HepG2 (cell line): ENCODE results near the gene CCDC88B. TPM values are rescaled to one million over a fixed set of nuclear protein-coding genes. Genes with fewer than 3 reads are reported as not detected.
A peak's percentile ranks its signal among the peaks of the same experiment; 100 is the strongest.

Experiments used
- EP300 ChIP-seq, 3 experiments: sonication (generic) in 1 of 3; formaldehyde crosslinking in 1 of 3; IDR thresholded peaks; 2 replicates each; pipeline versions ENCODE4 v1.5.1 to v1.6.1; 2011 to 2020; ENCODE audit warnings: low read depth in 2 of 3, low read length in 2 of 3, borderline replicate concordance in 1 of 3, improper control_type of control experiment in 1 of 3, mild to moderate bottlenecking in 1 of 3, missing genetic modification reagents in 1 of 3, moderate library complexity in 1 of 3
- GLI4 ChIP-seq: sonication (generic); formaldehyde crosslinking; IDR thresholded peaks from 2 replicates; pipeline ENCODE4 v1.5.1; 2020; ENCODE audit warnings: missing genetic modification reagents, mild to moderate bottlenecking, moderate library complexity, borderline replicate concordance
- HNF4A ChIP-seq: sonication (generic); formaldehyde crosslinking; IDR thresholded peaks from 2 replicates; pipeline ENCODE4 v1.4.0; 2020; ENCODE audit warnings: missing genetic modification reagents
- KMT2A ChIP-seq: sonication (generic); formaldehyde crosslinking; IDR thresholded peaks from 2 replicates; pipeline ENCODE4 v1.4.0; 2020; ENCODE audit warnings: missing genetic modification reagents
- MXD4 ChIP-seq: IDR thresholded peaks from 2 replicates; pipeline ENCODE4 v1.6.1; 2016; ENCODE audit warnings: mild to moderate bottlenecking, missing biosample characterization, missing genetic modification reagents
- NFYC ChIP-seq: IDR thresholded peaks from 2 replicates; pipeline ENCODE4 v1.6.1; 2016; ENCODE audit warnings: missing genetic modification reagents, missing compliant biosample characterization
- SRF ChIP-seq: IDR thresholded peaks from 2 replicates; pipeline ENCODE4 v1.6.1; 2011; ENCODE audit warnings: mild to moderate bottlenecking, low read depth, low read length, moderate library complexity
- ZC3H13 ChIP-seq: sonication (generic); formaldehyde crosslinking; IDR thresholded peaks from 2 replicates; pipeline ENCODE4 v1.8.1; 2023; ENCODE audit warnings: mild to moderate bottlenecking, missing genetic modification reagents, moderate library complexity
- ZIK1 ChIP-seq: sonication (generic); formaldehyde crosslinking; IDR thresholded peaks from 2 replicates; pipeline ENCODE4 v1.5.0; 2020; ENCODE audit warnings: mild to moderate bottlenecking, low read depth, missing genetic modification reagents, borderline replicate concordance
- ZNF235 ChIP-seq: sonication (generic); formaldehyde crosslinking; IDR thresholded peaks from 2 replicates; pipeline ENCODE4 v1.8.1; 2023; ENCODE audit warnings: mild to moderate bottlenecking, missing genetic modification reagents, borderline replicate concordance
- ZNF382 ChIP-seq: sonication (generic); formaldehyde crosslinking; IDR thresholded peaks from 2 replicates; pipeline ENCODE4 v1.5.0; 2020; ENCODE audit warnings: missing genetic modification reagents, mild to moderate bottlenecking, borderline replicate concordance
- ZNF451 ChIP-seq: sonication (generic); formaldehyde crosslinking; IDR thresholded peaks from 2 replicates; pipeline ENCODE4 v1.5.0; 2020; ENCODE audit warnings: mild to moderate bottlenecking, missing genetic modification reagents
- ZNF761 ChIP-seq: sonication (generic); formaldehyde crosslinking; conservative IDR thresholded peaks from 2 replicates; pipeline ENCODE4 v1.4.0; 2020; ENCODE audit warnings: mild to moderate bottlenecking, missing genetic modification reagents
- ZSCAN12 ChIP-seq: sonication (generic); formaldehyde crosslinking; IDR thresholded peaks from 2 replicates; pipeline ENCODE4 v1.9.0; 2021; ENCODE audit warnings: mild to moderate bottlenecking, missing genetic modification reagents
- polyA plus RNA-seq, 8 experiments: library from polyadenylated mRNA; depleted of rRNA in 3 of 8; stranded (reverse) in 7 of 8; unstranded in 1 of 8; fragments of >200 nt; fragmentation: Illumina TruSeq in 4 of 8; extraction: Trizol in 4 of 8; gene quantifications; 2 replicates each; pipeline versions ENCODE4 v1.2.1 to v1.2.3, GENCODE V29; 2011 to 2016; ENCODE audit warnings: low read depth in 4 of 8, missing spikeins in 1 of 8, mixed read lengths in 1 of 8; ENCODE audit not compliant: insufficient read depth in 1 of 8
- total RNA-seq, 5 experiments: library from RNA; depleted of rRNA; stranded (reverse); fragments of >200 nt; fragmentation: Illumina TruSeq; extraction: Trizol; gene quantifications; 2 replicates each; pipeline ENCODE4 v1.2.3, GENCODE V29; 2016; ENCODE audit warnings: low read depth in 1 of 5
- TF ChIP-seq, protein P1 (sequence below): IDR thresholded peaks from 2 replicates; pipeline ENCODE4 v1.6.1; 2012; ENCODE audit warnings: low read length, improper control_type of control experiment
- TF ChIP-seq, protein P2 (sequence below): sonication (generic); formaldehyde crosslinking; IDR thresholded peaks from 2 replicates; pipeline ENCODE4 v1.5.1; 2020; ENCODE audit warnings: mild to moderate bottlenecking, missing genetic modification reagents, borderline replicate concordance
- TF ChIP-seq, protein P3 (sequence below): sonication (generic); formaldehyde crosslinking; IDR thresholded peaks from 2 replicates; pipeline ENCODE4 v1.4.0; 2020; ENCODE audit warnings: missing genetic modification reagents
- TF ChIP-seq, protein P4 (sequence below): sonication (generic); formaldehyde crosslinking; IDR thresholded peaks from 2 replicates; pipeline ENCODE4 v1.4.0; 2020; ENCODE audit warnings: missing genetic modification reagents

CCDC88B gene
- total and polyA plus RNA-seq, 2 of the 13 experiments (the other 11 are each of a cell fraction or from before 2014, with no cell fraction given), result 3.6 to 4.8 TPM

DNA sequence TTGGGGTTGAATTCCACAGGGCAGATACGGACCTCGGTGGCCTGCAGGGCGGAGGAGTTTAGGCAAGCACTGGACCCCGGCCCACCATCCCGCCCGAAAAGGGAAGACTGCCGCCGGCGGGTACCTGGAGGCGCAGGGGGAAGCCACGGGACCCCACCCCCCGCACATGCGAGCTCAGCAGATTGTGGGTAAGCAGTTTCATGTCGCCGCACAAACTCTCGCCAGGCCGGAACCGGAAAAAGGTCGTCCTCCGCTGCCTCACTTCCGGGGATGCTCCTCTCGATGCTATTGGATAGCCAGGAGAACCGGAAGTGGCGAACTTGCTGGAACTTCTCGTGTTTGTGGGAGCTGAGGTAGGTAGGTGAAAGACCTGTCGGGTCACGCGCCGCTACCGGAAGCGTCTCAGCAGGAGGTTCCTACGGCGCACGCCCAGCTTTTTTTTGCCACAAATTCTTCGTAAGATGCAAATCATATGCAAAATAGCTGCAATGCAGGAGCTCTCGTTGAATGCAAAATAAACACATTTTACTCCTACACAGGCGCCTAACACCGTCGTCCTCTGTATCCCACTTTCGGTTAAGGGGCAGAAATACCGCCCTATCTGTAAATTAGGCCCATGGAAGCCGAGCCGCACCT, 22.6 kb upstream of the CCDC88B start, which contains the start of gene TRMT112 (continued):
- TF ChIP-seq, protein P1, sequence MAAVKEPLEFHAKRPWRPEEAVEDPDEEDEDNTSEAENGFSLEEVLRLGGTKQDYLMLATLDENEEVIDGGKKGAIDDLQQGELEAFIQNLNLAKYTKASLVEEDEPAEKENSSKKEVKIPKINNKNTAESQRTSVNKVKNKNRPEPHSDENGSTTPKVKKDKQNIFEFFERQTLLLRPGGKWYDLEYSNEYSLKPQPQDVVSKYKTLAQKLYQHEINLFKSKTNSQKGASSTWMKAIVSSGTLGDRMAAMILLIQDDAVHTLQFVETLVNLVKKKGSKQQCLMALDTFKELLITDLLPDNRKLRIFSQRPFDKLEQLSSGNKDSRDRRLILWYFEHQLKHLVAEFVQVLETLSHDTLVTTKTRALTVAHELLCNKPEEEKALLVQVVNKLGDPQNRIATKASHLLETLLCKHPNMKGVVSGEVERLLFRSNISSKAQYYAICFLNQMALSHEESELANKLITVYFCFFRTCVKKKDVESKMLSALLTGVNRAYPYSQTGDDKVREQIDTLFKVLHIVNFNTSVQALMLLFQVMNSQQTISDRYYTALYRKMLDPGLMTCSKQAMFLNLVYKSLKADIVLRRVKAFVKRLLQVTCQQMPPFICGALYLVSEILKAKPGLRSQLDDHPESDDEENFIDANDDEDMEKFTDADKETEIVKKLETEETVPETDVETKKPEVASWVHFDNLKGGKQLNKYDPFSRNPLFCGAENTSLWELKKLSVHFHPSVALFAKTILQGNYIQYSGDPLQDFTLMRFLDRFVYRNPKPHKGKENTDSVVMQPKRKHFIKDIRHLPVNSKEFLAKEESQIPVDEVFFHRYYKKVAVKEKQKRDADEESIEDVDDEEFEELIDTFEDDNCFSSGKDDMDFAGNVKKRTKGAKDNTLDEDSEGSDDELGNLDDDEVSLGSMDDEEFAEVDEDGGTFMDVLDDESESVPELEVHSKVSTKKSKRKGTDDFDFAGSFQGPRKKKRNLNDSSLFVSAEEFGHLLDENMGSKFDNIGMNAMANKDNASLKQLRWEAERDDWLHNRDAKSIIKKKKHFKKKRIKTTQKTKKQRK, result no peak
- TF ChIP-seq ZNF382 (CRISPR knock-in tag) (no peak), MXD4 (CRISPR knock-in tag) (no peak; the same call in none of the 2 replicates), ZNF451 (no peak), KMT2A (CRISPR knock-in tag) (no peak), ZIK1 (no peak; the same call in 1 of the 2 replicates), ZC3H13 (CRISPR knock-in tag) (no peak), ZNF761 (CRISPR knock-in tag) (no peak), SRF (no peak), ZNF235 (CRISPR knock-in tag) (peak; percentile 57; the same call in 1 of the 2 replicates), EP300 (IDR thresholded peaks at IDR 0.05; ENCODE audit: low read depth in 2 of 2, low read length in 2 of 2) (0 out of 4 replicates have a peak, but pooled peaks have one; percentile 5 to 15), EP300 (CRISPR knock-in tag; IDR thresholded peaks at IDR 0.05; ENCODE audit: borderline replicate concordance) (no peak), ZSCAN12 (CRISPR knock-in tag) (no peak), GLI4 (no peak), NFYC (CRISPR knock-in tag) (peak; percentile 88), HNF4A (CRISPR knock-in tag) (no peak)
- TF ChIP-seq, protein P2, sequence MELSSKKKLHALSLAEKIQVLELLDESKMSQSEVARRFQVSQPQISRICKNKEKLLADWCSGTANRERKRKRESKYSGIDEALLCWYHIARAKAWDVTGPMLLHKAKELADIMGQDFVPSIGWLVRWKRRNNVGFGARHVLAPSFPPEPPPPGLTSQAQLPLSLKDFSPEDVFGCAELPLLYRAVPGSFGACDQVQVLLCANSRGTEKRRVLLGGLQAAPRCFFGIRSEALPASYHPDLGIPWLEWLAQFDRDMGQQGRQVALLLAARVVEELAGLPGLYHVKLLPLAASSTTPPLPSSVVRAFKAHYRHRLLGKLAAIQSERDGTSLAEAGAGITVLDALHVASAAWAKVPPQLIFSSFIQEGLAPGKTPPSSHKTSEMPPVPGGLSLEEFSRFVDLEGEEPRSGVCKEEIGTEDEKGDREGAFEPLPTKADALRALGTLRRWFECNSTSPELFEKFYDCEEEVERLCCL (CRISPR knock-in tag), result no peak
- TF ChIP-seq, protein P3, sequence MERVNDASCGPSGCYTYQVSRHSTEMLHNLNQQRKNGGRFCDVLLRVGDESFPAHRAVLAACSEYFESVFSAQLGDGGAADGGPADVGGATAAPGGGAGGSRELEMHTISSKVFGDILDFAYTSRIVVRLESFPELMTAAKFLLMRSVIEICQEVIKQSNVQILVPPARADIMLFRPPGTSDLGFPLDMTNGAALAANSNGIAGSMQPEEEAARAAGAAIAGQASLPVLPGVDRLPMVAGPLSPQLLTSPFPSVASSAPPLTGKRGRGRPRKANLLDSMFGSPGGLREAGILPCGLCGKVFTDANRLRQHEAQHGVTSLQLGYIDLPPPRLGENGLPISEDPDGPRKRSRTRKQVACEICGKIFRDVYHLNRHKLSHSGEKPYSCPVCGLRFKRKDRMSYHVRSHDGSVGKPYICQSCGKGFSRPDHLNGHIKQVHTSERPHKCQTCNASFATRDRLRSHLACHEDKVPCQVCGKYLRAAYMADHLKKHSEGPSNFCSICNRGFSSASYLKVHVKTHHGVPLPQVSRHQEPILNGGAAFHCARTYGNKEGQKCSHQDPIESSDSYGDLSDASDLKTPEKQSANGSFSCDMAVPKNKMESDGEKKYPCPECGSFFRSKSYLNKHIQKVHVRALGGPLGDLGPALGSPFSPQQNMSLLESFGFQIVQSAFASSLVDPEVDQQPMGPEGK (CRISPR knock-in tag), result peak; percentile 51
- TF ChIP-seq, protein P4, sequence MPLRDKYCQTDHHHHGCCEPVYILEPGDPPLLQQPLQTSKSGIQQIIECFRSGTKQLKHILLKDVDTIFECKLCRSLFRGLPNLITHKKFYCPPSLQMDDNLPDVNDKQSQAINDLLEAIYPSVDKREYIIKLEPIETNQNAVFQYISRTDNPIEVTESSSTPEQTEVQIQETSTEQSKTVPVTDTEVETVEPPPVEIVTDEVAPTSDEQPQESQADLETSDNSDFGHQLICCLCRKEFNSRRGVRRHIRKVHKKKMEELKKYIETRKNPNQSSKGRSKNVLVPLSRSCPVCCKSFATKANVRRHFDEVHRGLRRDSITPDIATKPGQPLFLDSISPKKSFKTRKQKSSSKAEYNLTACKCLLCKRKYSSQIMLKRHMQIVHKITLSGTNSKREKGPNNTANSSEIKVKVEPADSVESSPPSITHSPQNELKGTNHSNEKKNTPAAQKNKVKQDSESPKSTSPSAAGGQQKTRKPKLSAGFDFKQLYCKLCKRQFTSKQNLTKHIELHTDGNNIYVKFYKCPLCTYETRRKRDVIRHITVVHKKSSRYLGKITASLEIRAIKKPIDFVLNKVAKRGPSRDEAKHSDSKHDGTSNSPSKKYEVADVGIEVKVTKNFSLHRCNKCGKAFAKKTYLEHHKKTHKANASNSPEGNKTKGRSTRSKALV, result no peak
